Vagina (tissue), 2 donors: Measurements from ENCODE around the gene LRFN3.

Experiments
- POLR2A ChIP-seq, 2 donors: fragments of 450-650 bp; IDR thresholded peaks; one replicate each; pipeline ENCODE4 v1.6.1; 2017; ENCODE audit warnings: antibody characterized with exemption in 2 of 2, mild to moderate bottlenecking in 2 of 2, moderate library complexity in 2 of 2
- POLR2AphosphoS5 ChIP-seq, 2 donors: sonication (generic); formaldehyde crosslinking; IDR thresholded peaks; one replicate each; pipeline ENCODE4 v1.9.0; 2017; ENCODE audit warnings: antibody characterized with exemption in 2 of 2, mild to moderate bottlenecking in 2 of 2, low read depth in 1 of 2; ENCODE audit not compliant: insufficient read depth in 1 of 2
- TF ChIP-seq, protein P1 (sequence below), 3 experiments: fragments of 450-650 bp in 2 of 3; fragments of 200-600 bp in 1 of 3; sonication (generic) in 1 of 3; IDR thresholded peaks; one replicate each; pipeline ENCODE4 v1.5.1; 2017 to 2019; ENCODE audit warnings: antibody characterized with exemption in 3 of 3, mild to moderate bottlenecking in 2 of 3, moderate library complexity in 2 of 3

DNA sequence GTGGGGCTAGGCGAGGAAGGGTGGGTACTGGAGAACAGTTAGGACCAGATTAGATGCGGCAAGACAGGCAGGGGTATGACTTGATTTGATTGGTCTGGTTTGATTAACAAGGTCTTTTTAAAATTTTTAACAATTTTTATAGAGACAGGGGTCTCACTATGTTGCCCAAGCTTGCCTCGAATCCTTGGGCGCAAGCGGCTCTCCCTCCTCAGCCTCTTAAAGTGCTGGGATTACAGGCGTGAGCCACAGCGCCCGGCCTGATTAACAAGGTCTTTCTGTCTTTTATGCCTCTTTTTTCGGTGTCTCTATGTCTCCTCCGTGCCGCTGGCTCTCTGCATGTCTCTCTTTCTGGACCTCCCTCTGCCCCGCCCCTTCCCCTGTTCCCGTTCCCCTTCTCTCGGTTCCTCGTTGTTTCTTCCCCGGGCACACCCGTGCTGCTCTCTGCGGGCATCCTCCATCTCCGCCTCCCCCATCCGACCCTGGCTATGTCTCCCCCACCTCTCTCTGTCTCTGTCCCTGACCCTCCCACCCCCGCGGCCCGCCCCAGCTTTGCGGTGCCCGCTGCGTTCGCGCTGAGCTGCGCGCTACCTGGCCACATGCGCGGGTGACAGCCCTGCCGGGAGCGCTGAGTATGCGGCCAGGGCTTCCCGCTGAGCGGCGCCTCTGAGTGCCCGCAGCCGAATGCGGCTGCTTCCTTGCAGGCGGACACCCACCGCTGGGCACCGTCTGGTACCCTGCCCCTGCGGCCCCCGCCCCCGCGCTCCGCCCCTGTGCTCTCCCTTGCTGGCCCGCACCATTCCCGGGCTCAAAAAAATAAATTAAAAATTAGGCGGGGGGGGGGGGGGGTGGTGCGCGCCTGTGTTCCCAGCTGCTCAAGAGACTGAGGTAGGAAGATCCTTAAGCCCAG is 50.7 kb downstream of the LRFN3 start:
- TF ChIP-seq POLR2AphosphoS5 (IDR thresholded peaks at IDR 0.05; ENCODE audit: insufficient read depth in 1 of 2, low read depth in 1 of 2) = no peak
- TF ChIP-seq, protein P1, sequence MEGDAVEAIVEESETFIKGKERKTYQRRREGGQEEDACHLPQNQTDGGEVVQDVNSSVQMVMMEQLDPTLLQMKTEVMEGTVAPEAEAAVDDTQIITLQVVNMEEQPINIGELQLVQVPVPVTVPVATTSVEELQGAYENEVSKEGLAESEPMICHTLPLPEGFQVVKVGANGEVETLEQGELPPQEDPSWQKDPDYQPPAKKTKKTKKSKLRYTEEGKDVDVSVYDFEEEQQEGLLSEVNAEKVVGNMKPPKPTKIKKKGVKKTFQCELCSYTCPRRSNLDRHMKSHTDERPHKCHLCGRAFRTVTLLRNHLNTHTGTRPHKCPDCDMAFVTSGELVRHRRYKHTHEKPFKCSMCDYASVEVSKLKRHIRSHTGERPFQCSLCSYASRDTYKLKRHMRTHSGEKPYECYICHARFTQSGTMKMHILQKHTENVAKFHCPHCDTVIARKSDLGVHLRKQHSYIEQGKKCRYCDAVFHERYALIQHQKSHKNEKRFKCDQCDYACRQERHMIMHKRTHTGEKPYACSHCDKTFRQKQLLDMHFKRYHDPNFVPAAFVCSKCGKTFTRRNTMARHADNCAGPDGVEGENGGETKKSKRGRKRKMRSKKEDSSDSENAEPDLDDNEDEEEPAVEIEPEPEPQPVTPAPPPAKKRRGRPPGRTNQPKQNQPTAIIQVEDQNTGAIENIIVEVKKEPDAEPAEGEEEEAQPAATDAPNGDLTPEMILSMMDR (IDR thresholded peaks at IDR 0.05) = no peak
- no peak for TF ChIP-seq POLR2A (IDR thresholded peaks at IDR 0.05)
